Thoracic aorta (tissue), 2 donors: ENCODE results near the gene SLC25A13. TPM values are rescaled to one million over a fixed set of nuclear protein-coding genes. Genes with fewer than 3 reads are reported as not detected.

Experiments used
- ATAC-seq: fragments of 150-250 bp; one replicate; pipeline ENCODE4 v1.8.0; 2017; ENCODE audit warnings: low read depth; ENCODE audit not compliant: insufficient number of reproducible peaks, low FRiP score
- DNase-seq: peaks from one replicate; pipeline ENCODE4 v3.0.0-alpha.2; 2020; ENCODE audit warnings: low spot score
- H3K27ac ChIP-seq, 2 donors: fragments of 200-600 bp; sonication (generic); 1 replicate in 1 of 2; 2 replicates in 1 of 2; pipeline ENCODE4 v1.5.1; 2016; ENCODE audit warnings: mild to moderate bottlenecking in 2 of 2, moderate library complexity in 2 of 2
- H3K27me3 ChIP-seq: fragments of 200-600 bp; sonication (generic); replicated peaks from 2 replicates; pipeline ENCODE4 v1.6.0; 2016; ENCODE audit warnings: mild to moderate bottlenecking; ENCODE audit not compliant: insufficient read depth
- H3K36me3 ChIP-seq: fragments of 200-600 bp; sonication (generic); one replicate; pipeline ENCODE4 v1.5.1; 2016
- H3K4me1 ChIP-seq, 2 donors: fragments of 200-600 bp; sonication (generic); 1 replicate in 1 of 2; 2 replicates in 1 of 2; pipeline versions ENCODE4 v1.5.1 to v1.6.0; 2016; ENCODE audit warnings: low read depth in 2 of 2, mild to moderate bottlenecking in 1 of 2; ENCODE audit not compliant: control insufficient read depth in 1 of 2
- H3K4me3 ChIP-seq: fragments of 200-600 bp; sonication (generic); 2 replicates; pipeline ENCODE4 v1.5.1; 2016; ENCODE audit warnings: mild to moderate bottlenecking
- H3K9me3 ChIP-seq: fragments of 200-600 bp; sonication (generic); 2 replicates; pipeline ENCODE4 v1.5.1; 2016
- CTCF ChIP-seq: fragments of 200-600 bp; sonication (generic); IDR thresholded peaks from one replicate; pipeline ENCODE4 v1.5.1; 2019; ENCODE audit warnings: antibody characterized with exemption
- total RNA-seq, 2 donors: library from RNA; depleted of rRNA; stranded (reverse); fragments of >200 nt; gene quantifications; one replicate each; pipeline versions ENCODE4 v1.1.0 to v1.2.3, GENCODE V29; 2016

SLC25A13 gene
- total RNA-seq, 2 donors from 2014 or later = 18.5 to 24.2 TPM

- TF ChIP-seq CTCF = no peak
- no peaks in the 10 kb centered on the region for H3K36me3 ChIP-seq
- H3K4me3 ChIP-seq = no peak overlapping the region
- H3K27me3 ChIP-seq = no peaks in the 10 kb centered on the region
- no peak for ATAC-seq
- DNase-seq = no peak
- no peaks in the 10 kb centered on the region for H3K9me3 ChIP-seq
- H3K27ac ChIP-seq = no peak overlapping the region
- H3K4me1 ChIP-seq = peaks cover 3 to 16% of the 10 kb centered on the region in 2 donors
Measured at GRCh38 chr7:96241855-96242254, 80.0 kb downstream of the SLC25A13 start.

- Histone ChIP-seq H3K9me3 (no peaks in the 10 kb centered on the region), H3K4me3 (no peak overlapping the region), H3K27me3 (no peaks in the 10 kb centered on the region), H3K27ac (no peak overlapping the region), H3K4me1 (peaks cover 13 to 17% of the 10 kb centered on the region in 2 donors), H3K36me3 (no peaks in the 10 kb centered on the region)
- DNase-seq (no peak), ATAC-seq (no peak)
- no peak for TF ChIP-seq CTCF
Measured at GRCh38 chr7:96238976-96239766, 82.7 kb downstream of the SLC25A13 start.

GRCh38 chr7:96238474-96238873, 83.4 kb downstream of the SLC25A13 start:
- H3K27ac ChIP-seq = no peak overlapping the region
- peaks cover 13 to 17% of the 10 kb centered on the region in 2 donors for H3K4me1 ChIP-seq
- no peak for TF ChIP-seq CTCF
- no peak overlapping the region for H3K4me3 ChIP-seq
- H3K36me3 ChIP-seq = no peaks in the 10 kb centered on the region
- ATAC-seq (no peak), DNase-seq (no peak)
- no peaks in the 10 kb centered on the region for H3K27me3 ChIP-seq
- H3K9me3 ChIP-seq = no peaks in the 10 kb centered on the region

- ATAC-seq = no peak
- H3K27ac ChIP-seq = peak overlapping the region in 1 of 2 donors; percentile 60
Measured at GRCh38 chr7:96237040-96237439, 84.9 kb downstream of the SLC25A13 start.

More at GRCh38 chr7:96237040-96237439, 84.9 kb downstream of the SLC25A13 start:
- Histone ChIP-seq H3K27me3 (no peaks in the 10 kb centered on the region), H3K36me3 (peaks cover 2% of the 10 kb centered on the region), H3K9me3 (no peaks in the 10 kb centered on the region), H3K4me3 (no peak overlapping the region), H3K4me1 (peaks cover 13 to 17% of the 10 kb centered on the region in 2 donors)
- no peak for TF ChIP-seq CTCF
- DNase-seq = no peak
